ENCODE measurements around the gene OSTF1.

- TF ChIP-seq, protein P1, sequence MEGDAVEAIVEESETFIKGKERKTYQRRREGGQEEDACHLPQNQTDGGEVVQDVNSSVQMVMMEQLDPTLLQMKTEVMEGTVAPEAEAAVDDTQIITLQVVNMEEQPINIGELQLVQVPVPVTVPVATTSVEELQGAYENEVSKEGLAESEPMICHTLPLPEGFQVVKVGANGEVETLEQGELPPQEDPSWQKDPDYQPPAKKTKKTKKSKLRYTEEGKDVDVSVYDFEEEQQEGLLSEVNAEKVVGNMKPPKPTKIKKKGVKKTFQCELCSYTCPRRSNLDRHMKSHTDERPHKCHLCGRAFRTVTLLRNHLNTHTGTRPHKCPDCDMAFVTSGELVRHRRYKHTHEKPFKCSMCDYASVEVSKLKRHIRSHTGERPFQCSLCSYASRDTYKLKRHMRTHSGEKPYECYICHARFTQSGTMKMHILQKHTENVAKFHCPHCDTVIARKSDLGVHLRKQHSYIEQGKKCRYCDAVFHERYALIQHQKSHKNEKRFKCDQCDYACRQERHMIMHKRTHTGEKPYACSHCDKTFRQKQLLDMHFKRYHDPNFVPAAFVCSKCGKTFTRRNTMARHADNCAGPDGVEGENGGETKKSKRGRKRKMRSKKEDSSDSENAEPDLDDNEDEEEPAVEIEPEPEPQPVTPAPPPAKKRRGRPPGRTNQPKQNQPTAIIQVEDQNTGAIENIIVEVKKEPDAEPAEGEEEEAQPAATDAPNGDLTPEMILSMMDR (IDR thresholded peaks at IDR 0.05): no peak
- TF ChIP-seq POLR2A (IDR thresholded peaks at IDR 0.05): no peak
Measured at GRCh38 chr9:75139201-75139600, 50.9 kb downstream of the OSTF1 start.
